22Rv1 (cell line): Measurements from ENCODE around the gene ADAMTS15.

Source experiments
- CTCF ChIP-seq: fragments of 450-650 bp; IDR thresholded peaks from 2 replicates; pipeline ENCODE4 v1.5.1; 2017; ENCODE audit warnings: mild to moderate bottlenecking
- ZFX ChIP-seq: fragments of 450-650 bp; IDR thresholded peaks from 2 replicates; pipeline ENCODE4 v1.6.1; 2017; ENCODE audit warnings: antibody characterized with exemption, borderline replicate concordance

- TF ChIP-seq CTCF, result no peak
- TF ChIP-seq ZFX, result no peak
Observed at GRCh38 chr11:130473056-130473794, 24.8 kb downstream of the ADAMTS15 start.
